SK-N-SH treated with all-trans-retinoic acid at 6 μM for 48 hours (cell line): ENCODE measurements around the gene GADD45B.

Source experiments
- ATAC-seq: fragments of 200-7000 bp; cut with Tn5 transposase; 3 replicates; pipeline ENCODE4 v1.9.1; 2020; ENCODE audit warnings: mild to moderate bottlenecking, moderate library complexity
- ARNTL ChIP-seq: fragments of 450-650 bp; formaldehyde crosslinking; IDR thresholded peaks from 2 replicates; pipeline ENCODE4 v1.5.0; 2020; ENCODE audit warnings: low read depth, mild to moderate bottlenecking, moderate library complexity, borderline replicate concordance
- BACH2 ChIP-seq: fragments of 250-450 bp; sonication (Bioruptor Pico); IDR thresholded peaks from 2 replicates; pipeline ENCODE4 v1.9.0; 2021; ENCODE audit warnings: mild to moderate bottlenecking, borderline replicate concordance
- CSDC2 ChIP-seq: fragments of 250-450 bp; sonication (Bioruptor Pico); IDR thresholded peaks from 2 replicates; pipeline ENCODE4 v1.5.0; 2020; ENCODE audit warnings: mild to moderate bottlenecking, moderate library complexity
- ESRRG ChIP-seq: fragments of 250-450 bp; sonication (Bioruptor Pico); IDR thresholded peaks from 2 replicates; pipeline ENCODE4 v1.6.1; 2021; ENCODE audit warnings: mild to moderate bottlenecking
- GLIS3 ChIP-seq: fragments of 250-450 bp; sonication (Bioruptor Pico); IDR thresholded peaks from 2 replicates; pipeline ENCODE4 v1.5.0; 2020; ENCODE audit warnings: mild to moderate bottlenecking, moderate library complexity
- ISL1 ChIP-seq: fragments of 250-450 bp; sonication (Bioruptor Pico); IDR thresholded peaks from 2 replicates; pipeline ENCODE4 v2.1.2; 2022; ENCODE audit warnings: mild to moderate bottlenecking, moderate library complexity
- OSR1 ChIP-seq: fragments of 250-450 bp; sonication (Bioruptor Pico); IDR thresholded peaks from 2 replicates; pipeline ENCODE4 v1.8.0; 2022; ENCODE audit warnings: moderate library complexity, mild to moderate bottlenecking, inconsistent platforms
- PATZ1 ChIP-seq: fragments of 250-450 bp; sonication (Bioruptor Pico); IDR thresholded peaks from 2 replicates; pipeline ENCODE4 v1.8.0; 2020; ENCODE audit warnings: mild to moderate bottlenecking, moderate library complexity, borderline replicate concordance
- POU6F1 ChIP-seq: fragments of 250-450 bp; sonication (Bioruptor Pico); IDR thresholded peaks from 2 replicates; pipeline ENCODE4 v1.8.0; 2021; ENCODE audit warnings: low read depth, mild to moderate bottlenecking, moderate library complexity, borderline replicate concordance
- PPARA ChIP-seq: fragments of 250-450 bp; sonication (Bioruptor Pico); IDR thresholded peaks from 2 replicates; pipeline ENCODE4 v1.5.0; 2020; ENCODE audit warnings: mild to moderate bottlenecking, borderline replicate concordance
- RARB ChIP-seq: fragments of 250-450 bp; sonication (Bioruptor Pico); IDR thresholded peaks from 2 replicates; pipeline ENCODE4 v1.8.0; 2021; ENCODE audit warnings: mild to moderate bottlenecking, moderate library complexity
- SNAI2 ChIP-seq: fragments of 250-450 bp; sonication (Bioruptor Pico); IDR thresholded peaks from 2 replicates; pipeline ENCODE4 v1.5.0; 2020; ENCODE audit warnings: mild to moderate bottlenecking, moderate library complexity
- TCF4 ChIP-seq: fragments of 250-450 bp; sonication (Bioruptor Pico); IDR thresholded peaks from 2 replicates; pipeline ENCODE4 v1.8.0; 2021; ENCODE audit warnings: mild to moderate bottlenecking, moderate library complexity, borderline replicate concordance
- TSHZ2 ChIP-seq: fragments of 250-450 bp; sonication (Bioruptor Pico); IDR thresholded peaks from 2 replicates; pipeline ENCODE4 v1.5.0; 2020; ENCODE audit warnings: mild to moderate bottlenecking, moderate library complexity
- ZC3H10 ChIP-seq: fragments of 250-450 bp; sonication (Bioruptor Pico); IDR thresholded peaks from 2 replicates; pipeline ENCODE4 v1.5.1; 2021; ENCODE audit warnings: mild to moderate bottlenecking, moderate library complexity
- ZFP3 ChIP-seq: fragments of 250-450 bp; sonication (Bioruptor Pico); IDR thresholded peaks from 2 replicates; pipeline ENCODE4 v1.5.0; 2020; ENCODE audit warnings: mild to moderate bottlenecking, moderate library complexity
- ZNF70 ChIP-seq: fragments of 450-650 bp; formaldehyde crosslinking; IDR thresholded peaks from 2 replicates; pipeline ENCODE4 v1.5.0; 2020; ENCODE audit warnings: mild to moderate bottlenecking, moderate library complexity

The GADD45B gene

GRCh38 chr19:2449019-2449418, 26.9 kb upstream of the GADD45B start:
- TF ChIP-seq OSR1 (CRISPR knock-in tag) (no peak), SNAI2 (CRISPR knock-in tag) (no peak), ZFP3 (CRISPR knock-in tag) (no peak), POU6F1 (CRISPR knock-in tag) (no peak), PPARA (no peak), ZC3H10 (CRISPR knock-in tag) (no peak), ARNTL (CRISPR knock-in tag) (no peak), GLIS3 (CRISPR knock-in tag) (no peak), ZNF70 (CRISPR knock-in tag) (no peak)
- ATAC-seq: no peak

- ATAC-seq: no peak
- TF ChIP-seq ISL1 (no peak), TCF4 (CRISPR knock-in tag) (no peak), ESRRG (CRISPR knock-in tag) (no peak)
These were observed 24.8 kb upstream of the GADD45B start for GRCh38 chr19:2451138-2451537.

GRCh38 chr19:2451741-2452140, 24.2 kb upstream of the GADD45B start:
- ATAC-seq: no peak

GRCh38 chr19:2453431-2454025, 22.4 kb upstream of the GADD45B start:
- TF ChIP-seq ZC3H10 (CRISPR knock-in tag) (no peak), OSR1 (CRISPR knock-in tag) (no peak), CSDC2 (CRISPR knock-in tag) (no peak), BACH2 (CRISPR knock-in tag) (no peak), SNAI2 (CRISPR knock-in tag) (no peak), PPARA (no peak), TSHZ2 (CRISPR knock-in tag) (no peak), TCF4 (CRISPR knock-in tag) (no peak), POU6F1 (CRISPR knock-in tag) (no peak), ISL1 (no peak), PATZ1 (CRISPR knock-in tag) (no peak), ESRRG (CRISPR knock-in tag) (no peak), ZFP3 (CRISPR knock-in tag) (no peak)

More at GRCh38 chr19:2451741-2452140, 24.2 kb upstream of the GADD45B start:
- TF ChIP-seq POU6F1 (CRISPR knock-in tag) (no peak), RARB (no peak), TCF4 (CRISPR knock-in tag) (no peak), BACH2 (CRISPR knock-in tag) (no peak), ZC3H10 (CRISPR knock-in tag) (no peak), ZNF70 (CRISPR knock-in tag) (no peak), ZFP3 (CRISPR knock-in tag) (no peak)

More at GRCh38 chr19:2453431-2454025, 22.4 kb upstream of the GADD45B start:
- no peak for ATAC-seq
